GM19238 (cell line): ENCODE data around the gene SLC30A10.
"Not testable (repeated sequence)": the region's sequence is repeated elsewhere in the genome, so short reads cannot be mapped to it uniquely, and the experiment has no call there.

Source experiments
- DNase-seq: peaks from one replicate; pipeline ENCODE4 v3.0.0; 2011; ENCODE audit warnings: low spot score; ENCODE audit not compliant: insufficient read length

Gene SLC30A10

DNA sequence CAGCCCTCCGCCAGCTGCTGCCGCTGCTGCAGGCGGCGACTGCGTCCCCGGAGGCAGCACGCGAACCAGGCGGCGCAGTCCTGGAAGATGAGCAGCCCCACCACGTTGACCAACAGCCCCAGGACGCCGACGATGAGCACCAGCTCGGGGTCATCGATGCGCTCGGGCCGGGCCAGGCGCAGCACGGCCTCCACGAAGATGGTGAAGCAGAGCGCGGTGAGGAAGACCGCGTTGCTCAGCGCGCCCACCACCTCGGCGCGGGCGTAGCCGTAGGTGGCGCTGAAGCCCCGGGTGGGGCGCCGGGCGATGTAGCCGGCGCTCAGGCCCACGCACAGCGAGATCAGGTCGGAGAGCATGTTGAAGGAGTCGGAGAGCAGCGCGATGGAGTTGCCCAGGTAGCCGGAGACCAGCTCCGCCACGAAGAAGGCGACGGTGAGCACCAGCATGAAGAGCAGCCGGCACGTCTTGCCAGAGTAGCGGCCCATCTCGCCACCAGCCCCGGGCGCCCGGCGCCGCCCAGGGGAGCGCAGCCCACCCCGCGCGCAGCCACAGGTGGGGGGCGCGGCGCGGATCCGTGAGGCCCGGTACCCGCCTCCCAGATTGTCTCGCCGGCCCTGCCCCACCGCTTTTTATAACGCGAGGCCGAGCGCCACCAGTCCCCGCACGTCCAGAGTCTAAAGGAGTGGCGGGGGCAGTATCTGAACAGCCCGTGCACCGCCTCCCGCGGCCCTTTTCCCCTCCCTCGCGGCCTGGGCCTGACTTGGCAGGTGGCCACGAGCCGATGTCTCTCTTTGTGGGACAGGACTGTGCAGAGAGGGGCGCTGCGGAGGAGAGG, at the start of gene SLC30A10:
TSS of gene SLC30A10 (minus strand) at position 602 of the 835 bp plus-strand sequence. CDS start at position 485, 117 bp downstream.
- DNase-seq, result no peak

DNA sequence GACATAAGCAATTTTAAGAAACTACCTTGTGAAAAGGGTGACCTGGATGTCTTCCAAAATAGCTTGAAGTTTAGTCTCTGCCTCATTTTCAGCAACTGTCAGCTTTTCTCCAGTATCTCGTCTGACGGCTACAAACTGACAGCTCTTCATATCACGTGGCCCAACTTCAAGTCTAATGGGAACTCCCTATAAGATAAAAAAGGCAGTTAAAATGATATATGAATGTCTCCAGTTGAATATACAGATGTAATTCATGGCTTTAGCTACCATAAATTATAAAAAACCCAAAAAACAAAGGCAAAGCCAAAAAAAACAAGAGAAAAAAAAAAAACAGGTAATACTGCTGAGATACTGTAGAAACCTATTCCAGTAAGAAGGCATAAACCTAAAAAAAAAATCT, 44.9 kb upstream of the SLC30A10 start:
- DNase-seq, result no peak

DNA sequence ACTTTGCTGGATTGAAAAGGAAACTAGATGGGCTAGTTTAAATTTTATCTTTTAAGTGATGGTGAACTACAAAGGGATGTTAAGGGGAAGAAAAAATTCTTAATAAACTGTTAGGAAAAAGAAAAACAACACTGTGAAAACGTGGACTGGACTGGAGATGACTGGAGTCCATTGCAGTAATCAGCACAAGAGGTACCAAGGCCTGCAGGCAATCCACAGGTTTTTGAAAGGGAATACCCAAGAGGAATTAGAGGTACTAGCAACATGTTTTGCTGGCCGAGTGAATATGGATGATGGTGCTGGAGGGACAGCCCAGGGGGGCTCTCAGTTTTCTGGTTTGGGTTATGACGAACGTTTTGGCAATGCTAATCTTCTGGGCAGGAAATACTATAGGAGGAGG, 39.0 kb upstream of the SLC30A10 start:
- no peak for DNase-seq

DNA sequence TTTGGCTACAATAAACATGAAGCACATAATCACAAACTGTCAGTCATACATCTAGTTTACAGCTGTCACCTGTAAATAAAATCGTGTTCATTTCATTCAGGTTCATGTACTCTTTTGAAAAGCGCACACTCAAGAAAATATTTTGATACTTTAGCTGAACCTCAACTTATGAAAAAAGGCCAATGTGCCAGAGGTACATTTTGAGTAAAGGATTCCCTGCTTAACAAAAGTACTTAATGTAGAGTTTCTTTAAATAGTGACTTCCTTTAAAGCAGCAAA, 37.7 kb upstream of the SLC30A10 start:
- no peak for DNase-seq

DNA sequence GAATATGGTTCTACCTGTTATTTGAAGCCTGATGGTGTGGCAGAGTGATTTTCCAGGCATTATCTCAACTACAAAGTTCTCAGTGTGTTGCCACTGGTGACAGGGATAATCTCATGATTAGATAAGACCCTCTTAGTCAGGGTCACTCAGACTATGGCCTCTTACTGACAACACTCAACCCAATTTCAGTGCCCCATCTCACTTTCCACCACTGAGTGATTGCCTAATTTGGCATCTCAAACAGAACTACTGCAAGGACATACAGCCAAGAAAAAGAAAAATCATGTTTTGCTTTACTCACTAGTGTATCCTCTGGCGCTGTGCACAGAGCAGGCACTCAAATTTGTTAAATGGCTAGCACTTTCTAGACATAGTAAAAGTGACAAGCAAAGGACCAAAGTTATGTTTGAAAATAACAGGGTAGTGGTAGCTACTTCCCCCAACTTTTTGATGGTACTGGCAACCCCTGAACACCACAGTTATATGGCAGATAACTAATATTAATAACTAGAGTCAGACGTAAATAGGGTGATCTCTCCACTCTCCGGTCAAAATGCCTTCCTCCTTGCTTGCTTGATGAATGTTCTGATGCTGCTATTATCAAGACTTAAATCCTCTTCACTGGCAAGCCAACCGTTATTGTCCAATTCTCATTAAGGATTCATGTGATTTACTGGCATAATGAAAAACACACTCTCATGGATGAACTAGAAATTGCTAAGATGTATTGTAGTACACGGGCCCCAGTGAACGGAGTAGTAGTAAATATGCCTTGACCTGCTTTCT, 37.1 kb upstream of the SLC30A10 start:
- DNase-seq, result no peak

DNA sequence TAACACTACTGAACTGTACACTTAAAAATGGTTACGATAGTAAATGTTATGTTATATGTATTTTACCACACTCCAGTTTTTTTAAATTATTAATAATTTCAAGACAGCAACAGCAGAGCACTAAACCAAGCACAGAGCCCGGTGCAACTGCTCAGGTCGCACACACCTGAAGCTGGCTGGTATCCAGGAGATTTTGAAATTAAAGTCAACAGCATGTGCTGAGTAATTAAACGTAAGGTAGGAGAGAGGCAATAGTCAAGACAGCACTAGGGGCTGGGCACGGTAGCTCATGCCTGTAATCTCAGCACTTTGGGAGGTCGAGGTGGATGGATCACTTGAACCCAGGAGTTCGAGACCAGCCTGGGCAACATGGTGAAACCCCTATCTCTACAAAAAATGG, 35.1 kb upstream of the SLC30A10 start:
- no peak for DNase-seq

DNA sequence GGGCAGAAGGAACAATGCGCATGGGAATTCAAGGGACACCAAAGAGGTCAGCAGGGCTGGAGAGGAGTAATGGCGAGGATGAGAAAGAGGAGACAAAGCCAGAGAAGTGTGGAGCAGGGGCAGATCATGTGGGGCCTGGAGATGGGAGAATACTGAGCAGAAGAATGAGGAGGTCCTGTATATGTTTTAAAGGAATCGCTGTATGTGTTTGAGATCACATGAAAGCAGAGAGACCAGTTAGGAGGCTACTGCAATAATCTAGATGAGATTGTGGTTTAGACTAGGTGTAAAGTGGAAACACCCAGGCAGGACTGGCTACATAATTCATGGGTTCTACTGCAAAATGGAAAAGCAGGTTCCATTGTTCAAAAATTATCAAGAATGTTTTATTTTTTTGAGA, 33.3 kb upstream of the SLC30A10 start:
- no peak for DNase-seq

DNA sequence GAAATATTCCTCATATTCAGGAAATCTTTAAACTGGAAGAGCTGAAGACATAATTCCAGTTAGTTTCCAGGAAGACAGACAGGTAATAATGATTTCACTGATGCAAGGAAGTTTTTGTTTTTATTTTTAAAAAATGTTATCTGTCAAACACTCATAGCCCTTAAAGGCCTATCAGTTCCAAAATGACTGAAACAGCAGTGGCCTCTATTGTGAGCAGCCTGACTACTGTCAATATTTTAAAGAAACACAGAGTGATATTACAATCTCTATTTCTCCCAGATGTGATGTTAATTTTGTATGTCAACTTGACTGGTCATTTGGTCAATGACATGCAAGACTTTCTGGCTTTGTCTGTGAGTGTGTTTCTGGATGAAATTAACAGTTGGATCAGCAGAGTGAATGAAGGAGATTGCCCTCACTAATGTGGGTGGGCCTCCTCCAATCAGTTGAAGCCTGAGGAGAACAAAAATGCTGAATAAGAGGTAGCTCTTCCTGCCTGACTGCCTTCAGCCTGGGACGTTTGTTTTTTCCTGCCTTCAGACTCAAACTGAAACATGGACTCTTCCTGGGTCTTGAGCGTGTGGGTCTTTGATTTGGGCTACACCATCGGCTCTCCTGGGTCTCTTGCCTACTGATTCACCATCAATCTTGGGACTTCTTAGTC, 31.3 kb upstream of the SLC30A10 start:
- no peak for DNase-seq

DNA sequence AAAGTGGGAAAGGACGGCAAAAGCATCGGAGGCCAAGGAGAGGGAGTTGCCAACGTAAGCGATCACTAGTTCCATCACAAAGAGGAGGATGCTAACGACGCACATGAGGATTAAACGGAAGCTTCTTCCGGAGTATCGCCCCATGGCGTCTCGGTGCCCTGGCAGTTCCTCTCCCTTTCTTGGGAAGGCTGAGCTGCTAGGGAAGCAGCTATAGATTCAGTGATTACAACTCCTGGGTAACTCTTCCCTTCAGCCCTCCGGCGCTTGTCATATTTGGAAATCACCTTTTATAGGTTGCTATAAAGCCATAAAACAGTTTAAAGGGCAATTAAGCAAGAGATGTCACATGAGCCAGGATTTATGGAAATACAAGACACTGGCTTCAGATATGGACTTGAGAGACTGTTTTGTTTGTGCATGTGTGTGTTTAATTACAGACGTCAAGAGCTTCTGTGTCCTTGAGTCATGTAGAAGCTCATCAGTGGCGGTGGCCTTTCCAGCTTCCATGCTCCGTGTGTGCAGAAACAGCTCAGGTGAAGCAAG, 30.6 kb upstream of the SLC30A10 start:
- DNase-seq, result no peak

DNA sequence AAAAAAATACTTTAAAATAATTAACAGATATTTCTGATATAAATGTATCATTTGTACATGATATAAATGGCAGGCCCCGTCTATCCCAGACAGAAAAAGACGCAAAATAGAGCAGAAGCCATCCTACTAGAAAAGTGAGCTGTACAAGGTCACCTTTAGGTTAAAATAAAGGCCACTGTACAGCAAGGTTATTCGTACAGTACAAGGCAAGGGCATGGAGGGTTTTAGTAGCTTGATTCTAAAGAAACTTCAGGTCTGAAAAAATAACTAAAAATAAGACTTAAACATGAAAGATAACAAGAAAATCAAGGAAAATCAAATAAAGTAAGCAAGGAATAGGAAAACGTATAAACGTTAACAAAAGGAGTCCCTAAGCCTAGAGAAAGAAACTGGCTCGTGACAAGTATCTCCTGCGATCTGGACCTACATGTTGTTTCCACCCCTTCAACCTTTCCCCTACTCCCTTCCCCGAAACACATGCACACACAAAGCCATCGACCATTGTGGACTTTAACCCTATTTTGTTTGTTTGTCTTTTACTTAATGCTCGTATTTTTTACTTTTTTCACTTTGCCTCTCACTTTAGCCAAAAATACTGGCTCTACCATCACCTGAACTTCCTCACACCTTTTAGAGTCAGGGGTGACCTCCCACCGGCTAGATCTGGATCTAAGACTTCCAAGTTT, 26.5 kb upstream of the SLC30A10 start:
- DNase-seq, result no peak

DNA sequence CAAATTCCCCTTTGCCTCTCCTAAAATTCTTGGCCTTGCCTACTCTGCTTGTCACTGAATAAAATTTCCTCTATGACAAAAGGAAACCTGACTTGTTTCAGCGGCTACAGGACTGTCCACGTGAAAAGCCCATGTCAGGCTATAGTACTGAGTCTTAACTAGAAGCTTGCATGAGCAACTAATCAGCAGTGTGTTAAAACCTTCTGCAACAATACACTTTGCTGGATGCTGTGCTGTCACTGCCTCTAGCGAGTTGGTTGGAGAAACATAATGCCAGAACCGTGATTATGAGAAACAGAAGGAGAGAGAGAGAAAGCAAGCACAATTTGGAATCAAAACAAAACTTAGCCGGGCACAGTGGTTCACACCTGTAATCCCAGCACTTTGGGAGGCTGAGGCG, 25.7 kb upstream of the SLC30A10 start:
- DNase-seq, result no peak

DNA sequence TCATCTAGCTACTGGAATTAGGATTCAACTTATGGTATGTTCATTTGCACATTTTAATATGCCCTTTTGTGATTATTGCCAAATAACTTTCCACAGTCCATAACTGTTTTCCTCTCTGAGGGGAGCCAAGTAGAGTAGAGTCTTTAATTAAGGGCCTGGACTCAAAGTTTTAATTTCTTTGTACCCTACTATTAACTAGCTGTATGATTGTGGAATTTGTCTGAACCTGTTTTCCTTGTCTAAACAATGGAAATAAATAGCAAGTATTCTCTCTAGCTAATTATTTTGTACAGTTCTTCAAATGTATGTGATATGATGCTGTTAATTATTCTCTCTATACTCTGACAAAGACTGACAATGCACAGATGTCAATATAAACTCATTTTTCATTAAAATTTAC, 24.0 kb upstream of the SLC30A10 start:
- DNase-seq, result no peak

DNA sequence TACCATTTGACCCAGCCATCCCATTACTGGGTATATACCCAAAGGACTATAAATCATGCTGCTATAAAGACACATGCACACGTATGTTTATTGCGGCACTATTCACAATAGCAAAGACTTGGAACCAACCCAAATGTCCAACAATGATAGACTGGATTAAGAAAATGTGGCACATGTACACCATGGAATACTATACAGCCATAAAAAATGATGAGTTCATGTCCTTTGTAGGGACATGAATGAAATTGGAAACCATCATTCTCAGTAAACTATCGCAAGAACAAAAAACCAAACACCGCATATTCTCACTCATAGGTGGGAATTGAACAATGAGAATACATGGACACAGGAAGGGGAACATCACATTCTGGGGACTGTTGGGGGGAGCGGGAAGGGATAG, 20.9 kb upstream of the SLC30A10 start:
- DNase-seq, result not testable (repeated sequence)

DNA sequence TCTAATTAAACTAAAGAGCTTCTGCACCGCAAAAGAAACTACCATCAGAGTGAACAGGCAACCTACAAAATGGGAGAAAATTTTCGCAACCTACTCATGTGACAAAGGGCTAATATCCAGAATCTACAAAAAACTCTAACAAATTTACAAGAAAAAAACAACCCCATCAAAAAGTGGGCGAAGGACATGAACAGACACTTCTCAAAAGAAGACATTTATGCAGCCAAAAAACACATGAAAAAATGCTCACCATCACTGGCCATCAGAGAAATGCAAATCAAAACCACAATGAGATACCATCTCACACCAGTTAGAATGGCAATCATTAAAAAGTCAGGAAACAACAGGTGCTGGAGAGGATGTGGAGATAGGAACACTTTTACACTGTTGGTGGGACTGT, 20.4 kb upstream of the SLC30A10 start:
- DNase-seq, result not testable (repeated sequence)

DNA sequence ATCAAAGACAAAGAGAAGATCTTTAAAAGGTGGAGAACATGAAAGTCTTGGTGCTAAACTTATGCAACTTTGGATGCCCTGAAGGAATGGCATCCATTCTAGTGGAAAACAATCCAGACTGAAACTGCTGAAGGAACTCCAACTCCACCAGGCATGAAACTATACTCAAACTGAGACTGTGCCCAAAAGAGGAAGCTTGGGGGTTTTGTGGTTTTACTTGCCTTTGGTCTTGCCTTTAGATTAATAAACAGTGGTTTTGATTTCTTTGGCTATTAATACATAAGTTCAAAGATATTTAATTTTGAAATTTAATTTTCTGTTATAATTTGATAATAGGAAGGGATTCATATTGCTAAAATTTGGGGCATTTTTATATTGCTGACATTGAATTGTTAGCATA, 17.4 kb upstream of the SLC30A10 start:
- no peak for DNase-seq

DNA sequence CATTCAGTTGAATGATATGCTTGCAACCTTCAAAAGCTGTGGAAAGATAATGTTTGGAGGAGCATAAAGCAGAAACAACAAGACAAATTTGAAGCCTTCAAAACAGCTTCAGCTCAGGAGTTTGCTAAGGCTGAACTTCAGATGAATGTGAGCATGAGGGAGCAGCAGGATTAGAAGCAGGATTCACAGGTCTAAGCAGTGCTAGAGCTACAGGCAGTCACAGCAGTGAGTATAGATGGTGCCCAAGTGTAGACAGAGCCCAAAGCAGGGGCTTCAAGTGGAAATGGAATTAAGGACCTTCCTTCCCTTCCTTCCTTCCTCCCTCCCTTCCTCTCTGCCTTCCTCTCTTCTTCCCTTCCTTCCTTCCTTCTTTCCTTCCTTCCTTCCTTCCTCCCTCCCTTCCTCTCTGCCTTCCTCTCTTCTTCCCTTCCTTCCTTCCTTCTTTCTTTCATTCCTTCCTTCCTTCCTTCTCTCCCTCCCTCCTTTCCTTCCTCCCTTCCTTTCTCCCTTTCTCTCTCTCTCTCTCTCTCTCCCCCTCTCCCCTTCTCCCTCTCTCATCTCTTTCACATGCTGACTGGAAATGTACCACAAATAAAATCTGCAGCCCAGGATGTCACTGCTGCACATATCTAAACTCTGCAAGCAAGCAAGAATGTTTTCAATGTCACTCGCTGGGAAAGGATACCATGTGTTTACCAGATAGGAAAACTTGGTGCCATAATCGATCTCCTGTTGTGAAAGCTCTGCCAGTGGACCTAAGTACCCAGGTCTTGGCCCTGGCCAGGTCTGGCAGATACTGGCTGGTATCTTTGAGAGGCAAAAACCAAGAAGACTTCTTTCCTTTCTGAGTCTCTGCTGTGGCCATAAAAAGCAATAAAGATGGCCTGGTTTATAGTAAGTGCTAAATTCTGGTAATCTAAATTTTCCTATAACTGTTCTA, 13.1 kb upstream of the SLC30A10 start:
- DNase-seq, result no peak

DNA sequence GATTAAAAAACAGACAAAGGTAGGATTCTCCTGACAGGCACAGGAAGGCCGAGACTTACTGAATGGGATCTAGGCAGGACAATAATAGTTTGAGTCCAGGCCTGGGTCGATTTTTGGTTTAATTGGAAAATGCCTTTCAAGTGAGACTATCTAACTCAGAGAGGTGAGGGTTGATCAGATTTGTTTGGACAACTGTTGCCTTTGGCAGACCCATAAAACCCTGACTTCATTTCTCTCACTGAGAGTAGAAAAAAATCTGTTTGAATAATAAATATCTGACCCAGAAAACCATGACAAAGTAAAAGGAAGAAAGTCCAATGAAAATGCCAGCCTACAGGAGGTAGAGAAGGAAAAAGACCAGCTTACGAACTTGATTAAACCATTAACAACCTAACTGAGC, 12.3 kb upstream of the SLC30A10 start:
- DNase-seq, result no peak

DNA sequence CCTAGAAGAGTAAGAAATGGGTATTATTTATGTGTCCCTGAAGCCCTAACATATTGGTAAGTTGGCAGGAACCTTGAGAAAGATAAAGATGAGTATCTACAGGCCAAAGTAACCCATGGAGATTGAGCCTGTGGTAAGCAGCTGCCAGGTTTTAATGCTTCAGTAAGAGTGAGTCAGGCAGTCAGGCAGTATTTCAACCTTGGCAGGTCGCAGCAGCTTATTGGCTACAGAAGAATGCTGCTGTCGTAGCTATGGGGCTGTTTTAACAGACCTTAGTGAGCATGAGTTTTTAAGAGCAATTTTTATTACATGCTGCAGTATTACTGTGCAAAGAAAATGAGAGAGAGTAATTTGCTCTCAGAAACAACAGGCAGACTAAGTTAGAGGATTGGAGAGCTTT, 10.3 kb upstream of the SLC30A10 start:
- DNase-seq, result no peak

DNA sequence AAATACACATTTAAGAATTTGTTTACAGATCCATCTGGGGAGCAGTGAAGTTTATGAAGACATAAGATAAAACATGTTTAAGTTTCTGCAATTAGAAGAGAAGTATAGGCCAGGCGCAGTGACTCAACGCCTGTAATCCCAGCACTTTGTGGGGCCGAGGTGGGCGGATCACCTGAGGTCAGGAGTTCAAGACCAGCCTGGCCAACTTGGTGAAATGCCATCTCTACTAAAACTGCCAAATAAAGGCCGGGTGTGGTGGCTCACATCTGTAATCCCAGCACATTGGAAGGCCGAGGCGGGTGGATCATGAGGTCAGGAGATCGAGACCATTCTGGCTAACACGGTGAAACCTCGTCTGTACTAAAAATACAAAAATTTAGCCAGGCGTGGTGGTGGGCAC, 5.4 kb upstream of the SLC30A10 start:
- DNase-seq, result not testable (repeated sequence)

DNA sequence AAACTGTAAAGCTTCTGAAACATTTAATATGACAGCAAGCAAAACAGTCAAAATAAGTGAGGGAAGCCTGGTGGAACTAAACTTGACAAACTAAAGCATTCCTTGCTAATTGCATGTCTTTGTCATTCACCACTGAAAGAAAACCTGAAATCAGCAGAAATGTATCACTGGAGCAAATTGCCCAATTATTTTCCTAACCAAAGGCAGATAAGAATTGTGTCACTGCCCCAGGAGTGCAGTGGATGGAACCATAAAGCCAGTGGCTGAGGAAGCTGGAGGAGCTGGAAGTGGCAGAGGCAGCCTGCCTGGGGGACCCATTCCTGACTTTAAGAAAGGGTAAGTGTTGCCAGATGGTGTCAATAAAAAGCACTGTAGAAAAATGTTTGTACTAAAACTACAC, 2.7 kb upstream of the SLC30A10 start:
- DNase-seq, result no peak

DNA sequence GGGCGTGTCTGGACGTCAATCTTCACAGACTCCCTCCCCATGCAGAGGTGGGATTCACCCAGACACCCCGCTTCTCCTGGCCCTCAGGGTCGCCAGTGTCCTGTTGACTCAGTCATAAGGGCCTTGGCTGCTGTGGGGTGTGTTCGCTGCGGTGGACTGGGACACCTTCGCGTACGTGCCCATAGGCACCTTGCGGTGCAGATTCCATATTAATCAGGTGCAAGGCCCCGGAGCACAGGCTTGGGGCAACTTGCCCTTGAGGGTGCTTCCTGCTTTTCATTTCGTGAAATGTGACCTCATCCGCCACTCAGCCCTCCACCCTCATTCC, 398 bp upstream of the SLC30A10 start:
- DNase-seq, result no peak
